ENCODE results near the gene GGTLC3.
"Not testable (repeated sequence)": the region's sequence is repeated elsewhere in the genome, so short reads cannot be mapped to it uniquely, and the experiment has no call there.

GGTLC3 gene

DNA sequence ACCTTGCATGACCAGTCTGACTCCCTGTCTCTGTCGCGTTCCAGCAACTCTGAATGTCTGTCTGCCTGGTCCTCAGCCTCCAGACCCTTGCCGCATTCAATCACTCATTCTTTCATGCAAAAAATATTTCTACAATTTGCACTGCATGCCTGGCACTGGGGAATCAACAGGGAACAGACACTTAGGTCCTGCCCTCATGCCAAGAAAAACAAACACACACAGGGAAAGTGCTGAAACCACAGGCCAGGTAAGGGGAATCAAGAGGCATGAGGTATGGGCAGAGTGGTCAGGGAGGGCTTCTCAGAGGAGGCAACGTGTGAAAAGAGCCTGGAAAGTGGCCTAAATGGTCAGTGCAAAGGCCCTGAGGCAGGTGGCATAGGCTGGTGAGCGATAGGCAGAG lies at the start of gene GGTLC3:
Gene GGTLC3, minus strand, starts transcription at position 101 of the 400 bp plus-strand sequence. CDS start 264 bp downstream, outside the sequence.
- not testable (repeated sequence) for DNase-seq (ENCODE audit: low read depth); H3K4me3 ChIP-seq (ENCODE audit: low read depth, low read length)

DNA sequence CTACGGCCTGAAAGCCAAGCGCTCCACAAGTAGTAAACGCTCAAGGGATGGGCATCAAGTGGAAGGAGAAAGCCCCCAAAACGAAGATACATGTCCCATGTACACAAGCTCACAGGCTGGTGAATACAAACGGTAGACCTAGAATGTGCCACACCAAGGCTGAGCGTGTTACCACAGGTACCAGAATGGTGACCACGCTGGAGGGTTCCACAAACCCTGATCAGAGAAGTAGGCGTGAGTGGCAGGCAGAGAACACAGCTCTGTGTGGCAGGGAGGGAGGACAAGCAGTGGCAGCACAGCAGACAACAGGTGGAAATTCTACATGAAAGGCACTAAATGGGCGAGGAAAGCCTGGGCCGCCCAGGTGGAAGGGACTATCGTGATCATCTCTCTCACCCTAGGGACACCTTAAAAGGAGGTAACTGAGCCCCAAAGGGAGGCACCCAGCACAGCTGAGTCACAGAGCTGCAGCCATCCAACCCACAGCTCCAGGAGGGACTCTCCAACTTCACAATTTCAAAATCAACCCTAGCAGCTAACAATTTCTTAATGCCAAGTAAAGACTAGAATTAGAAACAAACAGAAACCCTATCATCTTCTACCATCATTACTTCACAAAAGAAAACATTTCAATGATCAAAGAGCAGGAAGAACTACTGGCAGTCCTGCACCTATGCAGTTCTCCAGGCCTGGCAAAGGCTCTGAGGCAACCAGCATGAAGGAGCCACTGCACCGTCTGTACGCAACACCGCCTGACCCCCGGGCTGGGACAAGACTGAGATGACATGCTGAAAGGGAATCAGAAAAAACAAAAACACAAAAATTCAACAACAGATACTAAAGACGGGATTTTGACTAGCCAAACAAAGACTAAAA lies 42.4 kb upstream of the GGTLC3 start:
- not testable (repeated sequence) for DNase-seq (ENCODE audit: low read depth); H3K4me3 ChIP-seq (ENCODE audit: low read depth, low read length)

DNA sequence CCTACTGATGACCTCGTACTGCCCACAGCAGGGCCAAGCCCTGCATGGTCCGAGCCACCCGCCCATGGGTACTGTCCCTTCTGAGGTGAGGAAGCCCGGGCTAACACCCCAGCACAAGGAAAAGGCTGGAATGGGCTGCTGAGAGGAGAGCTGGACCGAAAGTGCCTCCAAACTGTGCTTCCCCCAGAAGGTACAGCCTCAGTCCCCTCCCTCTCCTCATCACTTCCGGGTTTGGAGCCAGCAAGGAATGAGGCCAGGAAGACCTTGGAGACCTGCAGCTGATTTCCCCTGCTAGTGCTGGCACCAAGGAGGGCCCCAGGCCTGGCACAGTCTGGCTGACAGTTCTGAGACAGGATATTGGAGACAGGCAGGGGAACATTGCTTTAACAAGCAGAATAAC lies 41.0 kb upstream of the GGTLC3 start:
- not testable (repeated sequence) for DNase-seq (ENCODE audit: low read depth); H3K4me3 ChIP-seq (ENCODE audit: low read depth, low read length)

DNA sequence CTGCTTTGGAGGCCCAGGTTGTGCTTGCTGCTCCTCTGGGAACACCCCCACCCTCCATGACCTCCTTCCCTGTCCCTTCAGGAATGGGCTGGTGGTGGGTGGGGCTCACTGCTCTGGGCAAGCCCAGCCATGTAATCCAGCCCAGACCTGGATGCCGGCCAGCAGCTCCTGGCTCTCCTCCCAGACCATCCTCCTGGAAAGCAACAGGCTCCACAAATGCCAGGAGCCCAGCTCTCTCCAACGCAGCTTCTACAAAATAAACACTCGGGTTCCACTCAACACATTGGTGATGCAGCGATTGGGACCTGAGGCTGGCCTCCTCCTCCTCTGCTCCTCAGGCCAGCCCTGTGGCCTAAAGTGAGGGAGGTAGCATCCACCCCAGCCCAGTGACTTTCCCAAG lies 40.6 kb upstream of the GGTLC3 start:
- H3K4me3 ChIP-seq (ENCODE audit: low read depth, low read length); DNase-seq (ENCODE audit: low read depth): not testable (repeated sequence)

DNA sequence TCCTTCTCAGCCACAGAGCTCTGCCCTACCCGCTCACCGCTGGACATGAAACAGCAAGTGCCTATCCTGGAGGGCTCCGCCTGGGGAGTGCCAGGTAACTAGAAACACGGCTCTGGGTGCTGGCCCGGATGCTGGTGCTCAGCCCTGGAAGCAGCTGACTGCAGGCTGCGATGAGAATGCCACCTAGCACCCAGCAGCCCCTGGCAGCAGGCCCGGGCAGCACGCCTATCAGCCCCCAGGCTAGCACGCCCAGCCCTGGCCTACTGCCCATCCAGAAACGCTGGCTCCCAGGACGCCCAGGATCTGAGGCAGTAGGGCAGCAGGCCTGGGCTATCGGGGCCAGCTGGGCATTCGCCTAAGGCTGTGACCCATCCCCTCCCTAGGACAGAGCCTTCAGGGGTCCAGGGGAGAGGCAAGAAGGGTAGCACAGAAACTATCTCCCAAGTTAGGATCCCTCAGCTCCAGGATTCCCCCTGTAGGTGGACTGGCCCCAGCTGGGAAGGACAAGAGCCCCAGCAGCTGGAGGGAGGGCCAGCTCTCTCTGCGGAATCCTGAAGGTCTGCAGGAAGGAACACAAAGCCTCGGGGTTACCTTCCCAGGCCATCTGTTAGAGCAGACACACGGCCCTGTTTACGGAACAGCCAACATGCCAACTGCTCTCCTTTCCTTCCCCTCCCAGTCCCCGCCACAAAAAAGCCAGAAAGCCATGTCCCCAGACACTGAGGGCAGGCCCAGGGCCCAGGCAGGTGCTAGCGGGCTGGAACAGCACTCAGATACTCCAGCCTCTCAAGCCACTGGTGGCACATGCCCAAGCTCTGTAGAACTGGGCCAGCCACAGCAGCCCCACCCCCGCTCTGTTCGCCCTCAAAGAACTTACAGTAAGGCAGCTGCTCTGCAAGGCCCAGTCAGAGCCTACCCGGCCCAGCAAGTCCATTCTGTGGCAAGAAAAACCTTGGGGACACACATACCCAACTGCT lies 36.6 kb upstream of the GGTLC3 start:
- H3K4me3 ChIP-seq (ENCODE audit: low read depth, low read length); DNase-seq (ENCODE audit: low read depth): not testable (repeated sequence)

DNA sequence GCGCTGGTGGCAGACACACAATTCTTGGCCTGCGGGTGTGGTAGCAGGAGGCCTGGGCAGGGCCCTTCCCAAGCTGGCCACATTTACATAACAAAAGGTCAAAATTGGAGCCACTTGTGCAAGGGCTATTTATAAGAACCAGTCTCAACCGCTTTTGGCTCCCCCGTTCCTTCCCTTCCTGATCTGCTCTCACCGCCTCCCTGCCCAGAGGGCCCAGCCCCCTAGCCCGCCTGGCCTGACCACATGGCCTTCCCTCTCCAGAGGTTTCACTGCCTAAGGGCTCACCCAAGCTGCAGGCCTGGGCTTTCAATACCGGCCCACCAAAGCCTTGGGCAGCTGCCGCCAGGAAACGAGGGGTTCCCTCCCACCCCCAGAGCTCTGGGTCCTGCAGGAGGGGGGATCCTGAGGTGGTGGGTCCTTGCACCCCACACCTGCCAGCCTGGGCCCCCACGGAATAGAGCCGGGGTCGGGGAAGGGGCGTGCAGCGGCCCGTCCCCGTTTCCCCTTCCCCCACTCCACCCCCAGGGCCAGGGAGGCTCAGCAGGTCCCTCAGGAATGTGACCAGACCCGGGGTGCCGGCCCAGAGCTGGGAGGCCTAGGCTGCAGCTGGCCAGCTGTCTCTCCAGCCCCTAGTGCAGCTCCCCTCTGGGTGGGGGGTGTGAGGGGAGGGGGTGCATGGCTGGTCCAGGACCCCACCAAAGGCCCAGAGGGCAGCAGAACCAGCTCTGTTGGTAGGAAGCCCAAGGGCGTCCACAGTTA lies 35.1 kb upstream of the GGTLC3 start:
- not testable (repeated sequence) for DNase-seq (ENCODE audit: low read depth); H3K4me3 ChIP-seq (ENCODE audit: low read depth, low read length)

DNA sequence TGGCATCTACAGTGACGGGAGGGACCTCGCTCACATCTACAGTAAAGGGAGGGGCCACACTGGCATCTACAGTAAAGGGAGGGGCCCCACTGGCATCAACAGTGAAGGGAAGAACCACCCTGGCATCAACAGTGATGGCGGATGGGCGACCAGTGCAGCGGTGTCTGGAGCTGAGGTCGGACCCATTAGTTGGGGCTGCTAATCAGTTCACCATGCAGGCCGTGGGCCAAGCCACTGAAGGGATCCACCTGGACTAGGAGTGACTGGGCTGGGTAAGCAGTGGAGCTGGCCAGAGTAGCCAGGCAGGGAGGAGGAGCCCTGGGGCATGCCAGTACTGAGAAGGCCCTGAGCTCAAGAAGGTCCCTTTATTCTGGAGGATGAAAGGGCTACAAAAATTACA lies 33.1 kb upstream of the GGTLC3 start:
- not testable (repeated sequence) for DNase-seq (ENCODE audit: low read depth)

DNA sequence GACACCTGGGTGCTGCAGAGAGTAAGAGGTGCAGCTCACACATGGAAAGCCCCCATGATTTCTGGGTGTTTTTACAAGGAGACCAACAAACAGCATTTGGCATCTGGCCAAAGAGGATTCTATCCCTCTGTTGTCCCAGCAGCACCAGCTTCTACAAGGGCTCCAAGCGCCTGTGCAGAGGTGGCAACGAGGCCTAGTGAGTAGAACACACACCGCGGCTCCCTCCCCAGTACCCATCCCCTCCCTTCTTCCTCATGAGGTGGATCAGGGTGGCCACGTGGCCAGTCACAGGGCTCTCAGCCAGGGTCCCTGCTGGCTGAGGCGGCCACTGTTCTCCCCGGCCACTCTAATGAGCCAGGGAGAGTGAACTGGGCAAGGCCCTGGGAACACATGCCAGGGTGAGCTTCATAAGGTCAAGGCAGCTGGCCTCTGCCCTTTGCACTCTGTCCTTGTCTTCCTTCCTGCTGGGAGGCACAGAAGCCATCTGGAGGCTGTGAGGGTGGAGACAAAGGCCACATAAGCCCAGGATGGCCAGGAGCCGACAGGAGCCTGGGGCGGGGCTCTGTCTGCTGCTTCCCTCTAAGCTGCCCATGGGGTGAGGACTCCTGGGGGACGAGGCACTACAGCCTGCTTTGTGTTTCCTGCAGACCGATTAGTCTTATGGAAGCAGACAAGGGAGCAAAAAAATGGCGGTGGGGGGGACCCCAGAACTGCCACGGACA lies 31.7 kb upstream of the GGTLC3 start:
- not testable (repeated sequence) for H3K4me3 ChIP-seq (ENCODE audit: low read depth, low read length); DNase-seq (ENCODE audit: low read depth)

More for the DNA sequence above, 33.1 kb upstream of the GGTLC3 start:
- not testable (repeated sequence) for H3K4me3 ChIP-seq (ENCODE audit: low read depth, low read length)

DNA sequence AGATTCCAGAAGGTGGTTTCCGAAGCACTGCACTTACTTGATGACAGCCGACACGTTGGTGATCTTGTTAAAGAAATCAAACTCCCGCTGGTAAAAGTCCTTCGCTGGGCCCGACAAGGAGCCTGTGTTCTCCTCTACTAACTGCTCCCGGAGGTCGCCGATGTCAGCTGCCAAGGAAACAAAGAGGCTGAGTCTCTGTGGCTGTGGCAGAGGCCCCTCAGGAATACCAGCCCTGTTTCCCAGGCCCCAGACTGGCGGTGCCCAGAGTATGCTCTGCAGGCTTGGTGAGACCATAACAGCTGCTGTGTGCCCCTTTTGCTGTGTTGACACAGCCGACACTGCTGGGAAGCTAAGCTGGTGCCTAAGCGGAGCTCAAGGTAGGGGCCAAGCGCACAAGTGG lies 26.7 kb upstream of the GGTLC3 start:
- not testable (repeated sequence) for DNase-seq (ENCODE audit: low read depth); H3K4me3 ChIP-seq (ENCODE audit: low read depth, low read length)

DNA sequence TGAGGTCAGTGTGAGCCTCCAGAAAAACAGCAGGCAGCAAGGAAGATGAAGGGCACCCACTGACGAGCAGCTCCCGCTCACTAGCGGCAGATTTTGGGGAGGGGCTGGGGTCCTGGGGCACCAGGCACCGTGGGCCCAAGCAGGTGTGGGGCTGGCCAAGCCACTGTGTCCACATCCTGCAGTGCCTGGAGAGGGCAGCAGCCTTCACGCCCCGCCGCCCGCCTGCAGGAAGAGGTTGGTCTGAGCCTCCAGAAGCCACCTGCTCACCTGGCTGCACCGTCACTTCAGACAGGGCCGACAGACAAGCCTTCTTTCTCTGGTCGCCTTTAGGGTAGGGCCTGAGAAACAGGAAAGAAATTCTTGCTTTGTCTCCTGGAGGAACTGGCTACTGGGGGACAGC lies 25.4 kb upstream of the GGTLC3 start:
- H3K4me3 ChIP-seq (ENCODE audit: low read depth, low read length); DNase-seq (ENCODE audit: low read depth): not testable (repeated sequence)

DNA sequence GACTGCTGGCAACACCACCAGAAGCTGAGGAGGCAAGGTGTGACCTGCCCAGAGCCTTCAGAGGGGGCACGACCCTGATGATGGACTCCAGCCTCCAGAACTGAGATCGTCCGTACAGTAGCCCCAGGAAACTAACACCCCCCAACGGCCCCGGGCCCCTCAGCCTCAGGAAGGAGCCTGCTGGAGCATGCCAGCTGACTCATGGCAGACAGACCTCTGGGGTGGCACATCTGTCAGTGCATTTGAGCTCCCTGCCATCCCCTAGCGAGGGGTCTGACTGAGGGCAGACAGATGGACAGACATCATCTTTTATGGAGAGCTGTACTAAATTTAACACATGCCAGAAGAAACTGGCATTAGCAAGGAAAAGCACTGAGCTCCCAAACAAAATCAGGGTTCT lies 22.0 kb upstream of the GGTLC3 start:
- not testable (repeated sequence) for H3K4me3 ChIP-seq (ENCODE audit: low read depth, low read length)

DNA sequence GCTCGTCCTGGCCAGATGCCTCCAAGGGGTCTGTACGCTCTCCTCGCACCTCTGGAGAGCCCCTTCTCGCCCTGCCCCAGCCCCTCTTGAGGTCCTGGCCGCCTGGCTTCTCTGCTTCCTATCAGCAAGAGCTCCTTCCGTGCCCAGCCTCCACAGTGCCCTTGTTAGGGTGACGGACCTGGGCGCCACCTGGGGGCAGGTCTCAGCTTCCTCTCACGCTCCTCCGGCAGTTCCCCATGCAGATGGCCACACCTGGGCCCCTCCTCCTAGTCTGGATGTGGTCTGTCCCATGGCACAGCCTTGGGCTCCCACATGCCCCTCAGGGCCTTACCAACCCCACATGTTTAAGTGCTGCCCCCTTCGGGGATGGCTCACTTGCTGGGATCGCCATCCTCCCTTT lies 16.4 kb upstream of the GGTLC3 start:
- not testable (repeated sequence) for H3K4me3 ChIP-seq (ENCODE audit: low read depth, low read length); DNase-seq (ENCODE audit: low read depth)

More for the DNA sequence above, 22.0 kb upstream of the GGTLC3 start:
- DNase-seq (ENCODE audit: low read depth) = not testable (repeated sequence)

DNA sequence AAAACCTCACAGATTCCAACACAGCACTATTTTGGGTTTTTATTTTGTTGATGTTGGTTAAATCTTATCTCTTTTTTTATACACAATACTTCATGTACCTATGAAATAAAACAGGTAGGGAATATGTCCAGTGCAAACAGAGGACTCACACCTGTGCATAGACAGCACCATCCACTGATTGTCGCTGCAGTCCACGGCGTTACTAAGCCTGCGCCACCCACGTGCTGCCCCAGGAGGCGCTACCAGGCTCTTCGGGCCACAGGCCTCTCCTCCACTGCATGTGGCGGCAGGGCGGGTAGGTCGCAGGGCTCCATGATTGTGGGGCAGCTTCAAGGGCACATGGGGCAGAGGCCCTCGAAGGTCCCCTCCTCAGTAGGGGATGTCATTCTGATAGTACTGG lies 15.7 kb upstream of the GGTLC3 start:
- not testable (repeated sequence) for DNase-seq (ENCODE audit: low read depth)

DNA sequence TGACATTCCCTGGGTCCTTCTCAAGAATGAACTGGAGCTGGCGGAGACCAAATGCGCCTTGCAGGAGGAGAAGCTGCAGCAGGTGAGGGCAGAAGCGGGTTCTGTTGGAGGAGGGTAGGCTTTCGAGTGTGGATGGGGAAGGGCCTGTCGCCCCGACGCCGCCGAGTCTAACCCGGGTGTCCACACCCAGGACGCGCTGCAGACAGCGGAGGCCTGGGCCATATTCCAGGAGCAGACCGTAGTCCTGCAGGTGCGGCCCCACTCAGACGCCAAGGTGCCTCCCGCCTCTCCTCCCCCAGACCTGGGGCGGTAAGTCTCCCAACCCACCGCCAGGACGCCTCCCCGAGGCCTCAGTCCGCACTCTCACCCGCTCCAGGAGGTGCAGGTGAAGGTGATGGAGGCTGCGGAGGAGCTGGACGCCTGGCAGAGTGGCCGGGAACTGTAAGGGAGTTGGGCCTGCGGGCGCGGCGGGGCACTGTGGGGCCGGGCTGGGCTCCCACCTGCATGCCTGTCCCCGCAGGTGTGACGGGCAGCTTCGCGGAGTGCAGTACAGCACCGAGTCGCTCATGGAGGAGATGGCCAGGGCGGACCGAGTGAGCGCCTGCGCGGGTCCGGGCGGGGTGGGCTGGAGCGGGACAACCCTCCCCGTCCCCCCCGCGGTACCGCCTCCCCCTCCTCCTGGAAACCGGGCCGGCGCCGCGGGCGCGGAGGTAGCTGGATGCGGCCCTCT lies 11.6 kb upstream of the GGTLC3 start:
- not testable (repeated sequence) for H3K4me3 ChIP-seq (ENCODE audit: low read depth, low read length); DNase-seq (ENCODE audit: low read depth)

More for the DNA sequence above, 15.7 kb upstream of the GGTLC3 start:
- not testable (repeated sequence) for H3K4me3 ChIP-seq (ENCODE audit: low read depth, low read length)

DNA sequence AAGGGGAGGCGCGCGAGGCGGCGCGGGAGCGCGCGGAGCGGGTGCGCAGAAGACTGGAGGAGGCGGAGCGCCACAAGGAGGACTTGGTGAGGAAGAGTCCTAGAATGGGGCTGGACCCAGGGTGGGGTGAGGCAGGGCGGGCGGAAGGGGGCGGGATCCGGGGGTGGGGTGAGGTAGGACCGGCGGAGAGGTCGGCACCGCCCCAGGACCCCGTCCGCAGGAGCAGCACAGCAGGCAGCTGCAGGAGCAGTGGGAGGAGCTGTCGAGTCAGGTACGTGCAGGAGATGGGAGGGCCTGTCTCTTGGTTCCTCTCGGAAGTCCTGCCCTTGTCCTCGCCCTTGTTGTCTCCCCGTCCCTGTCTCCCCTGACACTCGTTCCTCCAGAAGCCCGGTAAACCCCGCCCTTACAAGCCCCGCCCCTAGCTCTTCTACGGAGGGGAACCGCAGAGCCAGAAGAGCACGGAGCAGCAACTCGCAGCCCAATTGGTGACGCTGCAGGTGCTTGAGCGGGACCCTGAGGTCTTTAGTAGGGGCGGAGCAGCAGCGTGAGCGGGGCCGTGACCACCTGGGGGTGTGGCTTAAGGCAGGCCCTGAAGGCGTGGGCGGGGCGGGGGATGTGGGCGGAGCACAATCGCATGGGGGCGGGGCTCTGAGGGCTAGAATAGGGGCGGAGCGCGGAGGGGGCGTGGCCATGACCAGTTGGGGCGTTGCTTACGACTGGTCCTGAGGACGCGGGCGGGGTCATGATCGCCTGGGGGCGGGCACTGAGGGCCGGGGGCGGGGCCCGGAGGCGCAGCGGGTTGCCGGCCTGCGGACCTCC lies 10.8 kb upstream of the GGTLC3 start:
- DNase-seq (ENCODE audit: low read depth); H3K4me3 ChIP-seq (ENCODE audit: low read depth, low read length): not testable (repeated sequence)

DNA sequence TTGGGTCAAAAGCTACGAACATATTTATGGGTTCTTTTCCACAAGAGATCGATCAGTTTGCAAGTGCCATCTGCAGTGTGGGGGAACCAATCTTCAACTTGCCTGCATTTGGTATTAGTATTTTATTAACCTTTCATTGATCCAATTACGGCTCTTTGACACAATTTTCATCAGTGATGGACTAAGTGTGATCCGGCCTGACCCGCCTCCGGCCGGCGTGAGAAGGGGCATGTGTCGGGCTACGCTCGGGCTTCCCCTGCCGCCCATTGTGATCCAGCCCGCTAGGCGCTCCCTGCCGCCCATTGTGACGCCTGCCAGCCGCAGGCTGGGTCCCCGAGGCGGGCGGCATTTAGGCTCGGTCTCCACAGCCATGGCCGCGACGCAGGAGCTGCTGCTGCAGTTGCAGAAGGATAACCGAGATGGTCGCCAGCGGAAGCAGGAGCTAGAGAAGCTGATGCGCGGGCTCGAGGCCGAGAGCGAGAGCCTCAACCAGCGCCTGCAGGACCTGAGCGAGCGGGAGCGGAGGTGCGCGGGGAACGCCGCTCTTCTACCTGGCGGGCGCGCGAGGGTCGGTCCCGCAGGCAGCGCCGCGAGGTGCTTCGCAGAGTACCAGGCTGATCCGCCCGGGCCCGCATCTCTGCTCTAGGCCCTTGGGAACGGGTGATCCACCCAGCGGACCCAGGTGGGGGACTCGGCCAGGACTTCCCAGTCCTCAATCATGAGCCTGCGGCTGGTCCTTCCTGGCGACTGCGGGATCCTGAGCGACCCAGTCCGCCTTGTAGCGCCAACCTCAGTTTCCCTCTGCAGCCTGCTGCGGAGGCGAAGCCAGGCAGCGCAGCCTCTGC lies 10.0 kb upstream of the GGTLC3 start, which contains the start of gene TMEM191B:
Gene TMEM191B, plus strand, starts transcription at position 51 of the 845 bp plus-strand sequence. Its CDS starts 179 bp downstream, at position 230.
- not testable (repeated sequence) for H3K4me3 ChIP-seq (ENCODE audit: low read depth, low read length)

More for the DNA sequence above, 10.0 kb upstream of the GGTLC3 start, which contains the start of gene TMEM191B:
- not testable (repeated sequence) for DNase-seq (ENCODE audit: low read depth)
